Mesothelial cell of epicardium (in vitro differentiated cells): ENCODE data around the gene FNDC1. TPM values are rescaled to one million over a fixed set of nuclear protein-coding genes. Genes with fewer than 3 reads are reported as not detected.

Experiments
- DNase-seq, 2 experiments: peaks; one replicate each; pipeline ENCODE4 v3.0.0; 2021; ENCODE audit warnings: low spot score in 2 of 2; ENCODE audit not compliant: unreplicated experiment in 2 of 2
- H3K27ac Mint-ChIP-seq: 2 replicates; pipeline ENCODE4 v1.8.0; 2021; ENCODE audit warnings: mixed read lengths
- H3K27me3 Mint-ChIP-seq: 2 replicates; pipeline ENCODE4 v1.8.0; 2021; ENCODE audit warnings: low read depth, mixed read lengths
- H3K36me3 Mint-ChIP-seq: 2 replicates; pipeline ENCODE4 v1.8.0; 2021; ENCODE audit warnings: mixed read lengths
- H3K4me1 Mint-ChIP-seq: 2 replicates; pipeline ENCODE4 v1.8.0; 2021; ENCODE audit warnings: mixed read lengths
- H3K4me3 Mint-ChIP-seq: 2 replicates; pipeline ENCODE4 v1.8.0; 2021; ENCODE audit warnings: mild to moderate bottlenecking, moderate library complexity, mixed read lengths
- H3K9me3 Mint-ChIP-seq: 2 replicates; pipeline ENCODE4 v1.8.0; 2021; ENCODE audit warnings: mixed read lengths
- CTCF ChIP-seq: fragments of 200-600 bp; sonication (generic); IDR thresholded peaks from one replicate; pipeline ENCODE4 v1.5.0; 2021; ENCODE audit warnings: antibody characterized with exemption; ENCODE audit not compliant: unreplicated experiment
- total RNA-seq: library from RNA; stranded (reverse); gene quantifications from 3 replicates; pipeline ENCODE4 v1.2.1, GENCODE V29; 2021

FNDC1 gene
- total RNA-seq, 1 donor from 2014 or later, result 0.31 TPM

- no peak overlapping the region for H3K27ac Mint-ChIP-seq
These were observed 10.8 kb downstream of the FNDC1 start for GRCh38 chr6:159180001-159180400.

GRCh38 chr6:159181914-159182313, 12.7 kb downstream of the FNDC1 start:
- Mint-ChIP-seq H3K27ac (no peak overlapping the region), H3K27me3 (peaks cover 71% of the 10 kb centered on the region), H3K4me1 (no peaks in the 10 kb centered on the region), H3K9me3 (peaks cover 7% of the 10 kb centered on the region), H3K4me3 (no peak overlapping the region), H3K36me3 (no peaks in the 10 kb centered on the region)
- TF ChIP-seq CTCF, result no peak
- DNase-seq, result no peak

More at GRCh38 chr6:159180001-159180400, 10.8 kb downstream of the FNDC1 start:
- H3K27me3 Mint-ChIP-seq, result peaks cover 85% of the 10 kb centered on the region
- no peak for TF ChIP-seq CTCF
- no peaks in the 10 kb centered on the region for H3K9me3 Mint-ChIP-seq
- H3K4me1 Mint-ChIP-seq, result no peaks in the 10 kb centered on the region
- no peak overlapping the region for H3K4me3 Mint-ChIP-seq
- H3K36me3 Mint-ChIP-seq, result no peaks in the 10 kb centered on the region
- no peak for DNase-seq

- Mint-ChIP-seq H3K4me3 (no peak overlapping the region), H3K36me3 (no peaks in the 10 kb centered on the region), H3K4me1 (no peaks in the 10 kb centered on the region), H3K27ac (no peak overlapping the region), H3K27me3 (peaks cover 53% of the 10 kb centered on the region), H3K9me3 (peaks cover 10% of the 10 kb centered on the region)
- TF ChIP-seq CTCF, result no peak
- DNase-seq, result no peak
These were observed 15.4 kb downstream of the FNDC1 start for GRCh38 chr6:159184559-159184958.

GRCh38 chr6:159190460-159190859, 21.3 kb downstream of the FNDC1 start:
- DNase-seq, result no peak
- Mint-ChIP-seq H3K27ac (no peak overlapping the region), H3K9me3 (peaks cover 10% of the 10 kb centered on the region), H3K4me1 (no peaks in the 10 kb centered on the region), H3K27me3 (peaks cover 45% of the 10 kb centered on the region), H3K4me3 (no peak overlapping the region), H3K36me3 (no peaks in the 10 kb centered on the region)
- no peak for TF ChIP-seq CTCF

- Mint-ChIP-seq H3K27me3 (peaks cover 68% of the 10 kb centered on the region), H3K27ac (no peak overlapping the region), H3K4me3 (no peak overlapping the region), H3K4me1 (no peaks in the 10 kb centered on the region), H3K9me3 (no peaks in the 10 kb centered on the region), H3K36me3 (no peaks in the 10 kb centered on the region)
- TF ChIP-seq CTCF, result no peak
- DNase-seq, result no peak
These were observed 24.7 kb downstream of the FNDC1 start for GRCh38 chr6:159193923-159194322.

- no peaks in the 10 kb centered on the region for H3K36me3 Mint-ChIP-seq
- no peak overlapping the region for H3K4me3 Mint-ChIP-seq
- no peak for TF ChIP-seq CTCF
- H3K27ac Mint-ChIP-seq, result no peak overlapping the region
- no peaks in the 10 kb centered on the region for H3K9me3 Mint-ChIP-seq
- no peaks in the 10 kb centered on the region for H3K4me1 Mint-ChIP-seq
- DNase-seq, result no peak
- H3K27me3 Mint-ChIP-seq, result peaks cover 69% of the 10 kb centered on the region
These were observed 25.2 kb downstream of the FNDC1 start for GRCh38 chr6:159194421-159194820.
